ENCODE measurements around the gene C17orf113.
A peak's percentile ranks its signal among the peaks of the same experiment; 100 is the strongest.

C17orf113 gene

DNA sequence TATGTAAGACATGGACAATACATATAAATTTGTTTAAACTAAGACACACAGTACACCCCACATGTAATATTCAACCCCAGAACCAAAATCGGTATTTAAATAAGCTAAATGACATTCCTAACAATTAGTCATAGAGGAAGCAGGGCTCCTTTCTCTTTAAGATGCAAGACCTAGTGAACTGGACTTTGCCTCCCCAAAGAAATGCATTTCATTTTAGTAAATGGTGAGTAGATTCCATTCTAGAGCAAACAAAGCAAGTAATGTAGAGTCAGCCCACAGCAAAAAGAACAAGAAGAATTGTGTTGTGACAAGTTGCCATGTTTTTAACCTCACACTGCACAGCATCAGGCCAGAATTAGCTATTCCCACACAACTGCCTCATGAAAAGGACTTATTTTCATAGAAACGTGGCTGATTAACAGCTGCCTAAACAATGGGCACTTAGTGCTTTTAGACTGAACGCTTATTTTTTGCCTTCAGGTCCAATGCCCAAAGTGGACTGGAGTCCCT lies 47.6 kb downstream of the C17orf113 start:
- Histone ChIP-seq H3K4me3 (no peak overlapping the region), H3K9me3 (no peaks in the 10 kb centered on the region), H4K20me1 (peaks cover 99% of the 10 kb centered on the region), H3K27me3 (no peaks in the 10 kb centered on the region), H3K27ac (no peak overlapping the region), H3K4me1 (no peaks in the 10 kb centered on the region), H3K9ac (no peak overlapping the region), H3K36me3 (peaks cover 81% of the 10 kb centered on the region), H3K4me2 (no peak overlapping the region)
- TF ChIP-seq Cebpa-rat (IDR thresholded peaks at IDR 0.05) = no peak

DNA sequence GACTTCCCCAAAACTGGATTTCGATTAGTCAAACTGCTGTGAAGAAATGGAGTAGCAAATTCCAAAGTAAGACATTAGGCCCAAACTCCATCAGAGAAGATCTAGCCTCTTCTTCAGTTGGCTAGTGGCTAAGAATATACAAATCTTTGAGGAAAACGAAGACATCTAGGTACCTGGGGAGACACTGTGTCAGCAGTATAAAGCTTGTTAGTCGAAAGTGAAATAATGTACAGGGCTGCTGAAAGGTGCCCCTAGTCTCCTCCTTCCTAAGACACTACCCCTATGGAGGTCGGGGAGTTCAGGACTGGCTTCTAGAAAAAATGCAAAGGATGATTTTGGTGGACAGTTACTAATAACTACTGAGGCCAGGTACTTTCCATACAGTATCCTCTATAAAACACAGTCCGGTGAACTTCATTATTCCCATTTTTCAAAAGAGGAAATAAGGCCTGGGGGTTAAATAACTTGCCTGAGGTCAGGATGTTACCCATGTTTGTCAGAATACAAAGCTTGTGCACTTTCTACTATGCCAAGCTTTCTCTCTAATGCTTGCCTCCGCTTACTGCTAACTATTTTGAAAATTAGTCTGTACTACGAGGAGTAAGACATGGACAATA lies 48.1 kb downstream of the C17orf113 start:
- Histone ChIP-seq H4K20me1 (peaks cover 99% of the 10 kb centered on the region), H3K9me3 (no peaks in the 10 kb centered on the region), H3K27ac (no peak overlapping the region), H3K36me3 (peaks cover 81% of the 10 kb centered on the region), H3K4me3 (no peak overlapping the region), H3K27me3 (no peaks in the 10 kb centered on the region), H3K9ac (no peak overlapping the region), H3K4me1 (peaks cover under 1% of the 10 kb centered on the region; the same call in 1 of the 2 replicates), H3K4me2 (no peak overlapping the region)
- no peak for TF ChIP-seq Cebpa-rat (IDR thresholded peaks at IDR 0.05)

DNA sequence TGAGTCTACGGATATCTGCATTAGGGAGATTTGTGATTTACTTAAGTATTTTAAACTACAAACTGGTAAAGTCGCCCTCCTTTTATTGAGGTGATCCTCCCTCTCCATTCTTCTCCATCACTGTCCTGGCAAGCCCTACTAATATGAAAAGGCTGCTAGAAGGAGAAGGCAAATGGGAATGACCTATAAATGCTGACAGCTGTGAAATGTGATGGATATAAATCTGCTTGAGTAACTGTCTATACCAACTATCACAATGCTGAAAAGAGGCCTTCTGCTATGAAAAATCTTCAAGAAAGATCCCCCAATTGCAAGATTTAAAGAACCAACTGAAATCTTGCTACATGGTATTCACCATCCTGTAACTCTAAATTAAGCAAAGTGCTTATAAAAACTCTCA lies 48.7 kb downstream of the C17orf113 start:
- TF ChIP-seq Cebpa-rat (IDR thresholded peaks at IDR 0.05) = no peak
- H3K4me2 ChIP-seq = no peak overlapping the region
- no peak overlapping the region for H3K9ac ChIP-seq
- no peaks in the 10 kb centered on the region for H3K27me3 ChIP-seq
- peaks cover 81% of the 10 kb centered on the region for H3K36me3 ChIP-seq
- no peak overlapping the region for H3K27ac ChIP-seq
- H3K4me3 ChIP-seq = no peak overlapping the region
- H3K9me3 ChIP-seq = no peaks in the 10 kb centered on the region
- peaks cover 99% of the 10 kb centered on the region for H4K20me1 ChIP-seq
- peaks cover 6% of the 10 kb centered on the region for H3K4me1 ChIP-seq

DNA sequence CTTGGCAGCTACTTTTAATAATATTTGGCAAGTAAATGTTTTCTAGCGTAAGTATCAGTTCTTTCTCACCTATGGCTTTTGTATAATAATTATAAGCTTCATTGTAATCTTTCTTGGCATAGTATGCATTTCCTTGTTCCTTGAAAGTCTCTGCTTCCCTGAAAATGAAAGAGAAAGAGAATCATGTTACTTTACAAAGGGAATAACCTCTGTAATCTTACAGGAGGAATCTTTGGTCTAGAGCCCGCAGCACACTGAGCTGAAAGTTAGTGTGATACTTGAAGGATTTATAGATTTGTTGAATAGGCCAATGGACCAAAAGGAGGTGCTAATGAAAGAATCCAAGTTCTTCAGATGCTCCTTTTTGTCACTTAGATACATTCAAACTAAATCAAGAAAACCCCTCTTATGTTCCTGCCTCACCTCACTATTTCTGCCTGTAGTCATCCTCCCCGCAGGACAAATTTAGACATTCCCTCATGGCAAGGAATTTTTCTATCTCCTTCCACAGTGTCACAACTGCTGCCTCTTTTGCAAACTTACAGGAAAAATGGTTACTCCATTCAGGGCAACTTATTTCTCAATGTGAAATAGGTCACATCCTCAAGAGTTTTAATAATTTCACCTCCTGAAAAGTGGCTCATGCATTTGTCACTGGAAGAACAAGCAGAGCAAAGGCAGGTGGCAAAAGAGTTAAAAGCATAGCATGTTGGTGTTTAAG lies 49.8 kb downstream of the C17orf113 start:
- Histone ChIP-seq H3K4me1 (peaks cover 15% of the 10 kb centered on the region), H3K9me3 (no peaks in the 10 kb centered on the region), H3K4me3 (no peak overlapping the region), H3K36me3 (peaks cover 92% of the 10 kb centered on the region), H3K27ac (no peak overlapping the region), H4K20me1 (peaks cover 99% of the 10 kb centered on the region), H3K27me3 (no peaks in the 10 kb centered on the region), H3K9ac (no peak overlapping the region), H3K4me2 (no peak overlapping the region)
- no peak for TF ChIP-seq Cebpa-rat (IDR thresholded peaks at IDR 0.05)

DNA sequence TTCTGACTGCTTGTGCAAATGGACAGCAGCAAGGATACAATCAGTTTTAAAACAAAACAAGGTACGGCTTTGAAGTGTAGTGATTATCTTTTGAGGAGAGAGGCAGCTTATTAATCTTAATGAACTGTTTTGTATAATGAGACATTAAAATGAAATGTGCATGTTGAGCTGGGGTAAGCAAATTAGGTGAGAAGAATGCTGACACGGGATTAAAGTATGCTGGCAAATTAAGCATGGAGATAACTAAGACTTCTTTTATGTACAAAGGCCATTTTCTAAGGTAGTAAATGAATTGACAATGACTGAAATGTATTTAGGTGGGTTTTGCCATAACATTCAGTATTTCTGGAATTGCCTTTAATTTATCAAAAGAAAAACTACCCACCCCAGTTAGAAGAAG lies 51.9 kb downstream of the C17orf113 start:
- H3K4me3 ChIP-seq = no peak overlapping the region
- H3K9me3 ChIP-seq = no peaks in the 10 kb centered on the region
- H4K20me1 ChIP-seq = peaks cover 87% of the 10 kb centered on the region
- no peak overlapping the region for H3K27ac ChIP-seq
- no peak overlapping the region for H3K9ac ChIP-seq
- no peaks in the 10 kb centered on the region for H3K27me3 ChIP-seq
- peaks cover 100% of the 10 kb centered on the region for H3K36me3 ChIP-seq
- no peak overlapping the region for H3K4me2 ChIP-seq
- TF ChIP-seq Cebpa-rat (IDR thresholded peaks at IDR 0.05) = no peak
- H3K4me1 ChIP-seq = peaks cover 15% of the 10 kb centered on the region

DNA sequence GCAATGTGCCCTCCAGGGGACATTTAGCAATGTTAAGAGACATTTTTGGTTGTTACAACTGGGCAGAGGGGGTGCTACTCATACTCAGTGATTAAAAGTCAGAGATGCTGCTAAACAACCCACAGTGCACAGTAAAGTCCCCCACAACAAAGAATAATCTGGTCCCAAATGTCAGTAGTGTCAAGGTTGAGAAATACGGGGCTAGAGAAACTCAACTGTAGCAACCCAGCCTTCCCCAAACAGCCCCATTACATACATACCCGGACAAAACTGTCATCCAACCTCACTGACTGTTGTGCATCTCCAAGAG lies 53.6 kb downstream of the C17orf113 start:
- H3K27me3 ChIP-seq = no peaks in the 10 kb centered on the region
- no peaks in the 10 kb centered on the region for H3K9me3 ChIP-seq
- peaks cover 70% of the 10 kb centered on the region for H4K20me1 ChIP-seq
- no peak overlapping the region for H3K4me3 ChIP-seq
- peaks cover 100% of the 10 kb centered on the region for H3K36me3 ChIP-seq
- H3K27ac ChIP-seq = 0 out of 2 replicates have a peak overlapping the region, but pooled peaks have one; percentile 14
- peak overlapping the region; percentile 20; the same call in 1 of the 2 replicates for H3K9ac ChIP-seq
- peaks cover 15% of the 10 kb centered on the region for H3K4me1 ChIP-seq
- no peak for TF ChIP-seq Cebpa-rat (IDR thresholded peaks at IDR 0.05)
- H3K4me2 ChIP-seq = peak overlapping the region; percentile 47; the same call in 1 of the 2 replicates

DNA sequence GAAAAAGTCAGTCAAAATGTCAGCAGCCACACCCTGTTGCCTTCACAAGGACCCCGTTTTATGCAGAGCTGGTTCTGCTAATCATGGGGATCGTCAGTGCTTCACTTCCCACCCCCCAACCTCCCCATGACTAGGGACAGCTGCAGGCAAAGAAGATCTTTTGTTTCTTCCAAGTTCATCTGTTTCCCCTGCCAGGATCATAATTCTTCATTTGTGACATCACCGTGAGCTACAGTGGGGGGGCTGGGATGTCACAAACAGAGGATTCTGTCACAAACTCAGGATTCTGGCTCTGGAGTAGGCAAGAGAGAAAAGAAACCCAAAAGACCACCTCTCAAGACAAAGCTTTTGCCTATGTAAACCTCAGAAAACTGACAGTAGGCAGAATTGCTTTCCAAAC lies 57.8 kb downstream of the C17orf113 start:
- H3K4me2 ChIP-seq = no peak overlapping the region
- no peak for TF ChIP-seq Cebpa-rat (IDR thresholded peaks at IDR 0.05)
- no peak overlapping the region for H3K4me3 ChIP-seq
- H3K36me3 ChIP-seq = peaks cover 100% of the 10 kb centered on the region
- H3K4me1 ChIP-seq = peaks cover 20% of the 10 kb centered on the region
- H3K27me3 ChIP-seq = no peaks in the 10 kb centered on the region
- peaks cover 45% of the 10 kb centered on the region for H4K20me1 ChIP-seq
- H3K9ac ChIP-seq = no peak overlapping the region
- H3K9me3 ChIP-seq = no peaks in the 10 kb centered on the region
- H3K27ac ChIP-seq = no peak overlapping the region

DNA sequence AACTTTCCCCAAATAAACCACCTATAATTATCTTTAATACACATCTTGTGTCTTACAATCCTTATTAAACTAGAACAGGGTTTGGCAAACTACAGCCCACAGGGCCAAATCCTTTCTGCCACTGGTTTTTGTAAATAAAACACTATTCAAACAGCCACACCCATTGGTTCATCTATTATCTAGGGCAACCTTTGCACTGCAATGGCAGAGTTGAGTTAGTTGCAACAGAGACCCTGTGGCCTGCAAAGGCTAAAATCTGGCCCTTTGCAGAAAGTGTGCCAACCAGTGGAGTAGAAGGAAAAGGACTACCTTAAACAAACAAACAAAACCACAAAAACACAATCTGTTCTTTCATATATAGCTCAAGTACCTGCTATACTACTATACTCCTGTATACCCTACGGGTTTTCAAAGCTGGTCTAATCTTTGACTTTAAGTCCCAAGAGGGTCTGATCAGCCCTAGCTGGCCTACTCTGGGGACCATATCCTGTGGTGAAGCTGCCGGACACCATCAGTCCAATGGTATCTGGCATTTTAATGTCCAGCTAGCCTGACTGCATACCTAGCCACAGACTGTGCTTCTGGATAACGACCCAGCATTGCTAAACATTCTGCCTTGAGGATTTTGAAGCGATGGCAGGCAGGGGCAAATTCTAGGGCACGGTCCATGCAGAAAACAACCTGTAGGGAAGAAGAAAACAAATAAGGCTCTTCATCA lies 60.5 kb downstream of the C17orf113 start:
- no peaks in the 10 kb centered on the region for H3K9me3 ChIP-seq
- H3K27me3 ChIP-seq = no peaks in the 10 kb centered on the region
- H3K4me1 ChIP-seq = 0 out of 2 replicates have a peak, but pooled peaks cover 6% of the 10 kb centered on the region
- no peak overlapping the region for H3K27ac ChIP-seq
- no peak overlapping the region for H3K4me2 ChIP-seq
- H3K9ac ChIP-seq = no peak overlapping the region
- TF ChIP-seq Cebpa-rat (IDR thresholded peaks at IDR 0.05) = no peak
- H4K20me1 ChIP-seq = 0 out of 2 replicates have a peak, but pooled peaks cover 18% of the 10 kb centered on the region
- no peak overlapping the region for H3K4me3 ChIP-seq
- peaks cover 100% of the 10 kb centered on the region for H3K36me3 ChIP-seq

DNA sequence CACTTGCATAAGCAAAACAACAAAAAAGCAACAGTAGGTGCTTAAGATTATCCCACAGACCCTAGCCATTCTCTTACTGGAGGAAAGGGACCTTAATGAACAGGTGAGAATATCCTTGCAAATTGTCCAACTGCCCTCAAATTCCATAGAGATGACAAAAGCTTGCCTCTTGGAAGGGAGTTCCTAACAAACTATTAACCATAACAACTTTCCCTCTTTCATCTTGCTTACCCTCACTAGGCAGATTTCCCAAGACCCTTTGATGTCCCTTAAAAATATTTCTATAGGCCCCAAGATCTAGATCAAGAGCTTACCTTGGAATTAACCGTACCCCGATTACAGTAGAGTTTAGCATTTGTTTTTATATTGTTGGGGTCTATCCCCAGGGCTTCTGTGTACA lies 62.0 kb downstream of the C17orf113 start:
- no peaks in the 10 kb centered on the region for H3K9me3 ChIP-seq
- H3K27me3 ChIP-seq = no peaks in the 10 kb centered on the region
- H4K20me1 ChIP-seq = 0 out of 2 replicates have a peak, but pooled peaks cover 17% of the 10 kb centered on the region
- no peak overlapping the region; the same call in 1 of the 2 replicates for H3K9ac ChIP-seq
- no peak overlapping the region for H3K4me3 ChIP-seq
- H3K27ac ChIP-seq = no peak overlapping the region
- peaks cover 100% of the 10 kb centered on the region for H3K36me3 ChIP-seq
- 0 out of 2 replicates have a peak, but pooled peaks cover 6% of the 10 kb centered on the region for H3K4me1 ChIP-seq
- no peak overlapping the region for H3K4me2 ChIP-seq
- no peak for TF ChIP-seq Cebpa-rat (IDR thresholded peaks at IDR 0.05)

Data from BLaER1 (cell line).